ENCODE data around the gene DNAH17. TPM values are rescaled to one million over a fixed set of nuclear protein-coding genes. Genes with fewer than 3 reads are reported as not detected.

The DNAH17 gene
- polyA plus RNA-seq, 1 of the 3 experiments (the other 2 are of a cell fraction) = not detected

- peaks cover 38 to 46% of the 10 kb centered on the region in 2 experiments for H3K36me3 ChIP-seq (replicated peaks in 1 of 2; ENCODE audit: control insufficient read depth in 1 of 2, insufficient read depth in 2 of 2, low read length in 1 of 2)
- no peak overlapping the region for H3K9ac ChIP-seq
- no peak overlapping the region for H3K4me2 ChIP-seq
- no peaks in the 10 kb centered on the region for H3F3A ChIP-seq (replicated peaks; ENCODE audit: insufficient read depth)
- CTCF ChIA-PET = interaction anchor here (0.7 to 3.3 kb wide), 4 partner anchors 14 to 233 kb away, joined by 3 to 19 read pairs (median 6); no protein-coding TSS in a partner anchor
- no peaks in the 10 kb centered on the region for H3K9me3 ChIP-seq
- H3K4me3 ChIP-seq (ENCODE audit: low read depth in 2 of 2, low read length in 1 of 2) = no peak overlapping the region
- WGBS (ENCODE audit: low lambda C conversion rate) = 94% methylated on average over 7 of the region's 7 CpGs
- no peak overlapping the region for H2AFZ ChIP-seq (ENCODE audit: low read depth)
- peaks cover 63% of the 10 kb centered on the region for H4K20me1 ChIP-seq (ENCODE audit: insufficient read depth)
- no peaks in the 10 kb centered on the region for H3K9me2 ChIP-seq
- H3K27me3 ChIP-seq (ENCODE audit: insufficient read depth) = no peaks in the 10 kb centered on the region
- H3K4me1 ChIP-seq (ENCODE audit: control insufficient read depth in 1 of 2, insufficient read depth in 2 of 2, low read depth in 1 of 2, low read length in 1 of 2) = peaks cover 0 to 22% of the 10 kb centered on the region in 2 experiments; a peak in 1 of 4 replicates
- TF ChIP-seq NFIC (IDR thresholded peaks at IDR 0.05; ENCODE audit: borderline replicate concordance) (no peak), RAD21 (IDR thresholded peaks at IDR 0.05; ENCODE audit: low read length) (no peak), EP300 (IDR thresholded peaks at IDR 0.05; ENCODE audit: borderline replicate concordance in 1 of 2, low read depth in 1 of 2, low read length in 1 of 2) (no peak), CHD2 (IDR thresholded peaks at IDR 0.05; ENCODE audit: low read length, partially characterized antibody) (no peak), CTCF (IDR thresholded peaks at IDR 0.05) (no peak)
- POLR2A ChIA-PET = no interaction called here
- peaks cover 91% of the 10 kb centered on the region for H3K79me2 ChIP-seq (ENCODE audit: insufficient read depth)
- DNase-seq = no peak
- no peak overlapping the region; a peak in 1 of 4 replicates for H3K27ac ChIP-seq (ENCODE audit: low read depth in 2 of 2, low read length in 1 of 2)
Observed at GRCh38 chr17:78407387-78408000, 169.7 kb downstream of the DNAH17 start.

- POLR2A ChIA-PET = no interaction called here
- H3K27ac ChIP-seq (ENCODE audit: low read depth in 2 of 2, low read length in 1 of 2) = no peak overlapping the region
- whole genome bisulfite sequencing (ENCODE audit: low lambda C conversion rate) = 91% methylated on average over 8 of the region's 8 CpGs
Observed at GRCh38 chr17:78406920-78407319, 170.3 kb downstream of the DNAH17 start.

More at GRCh38 chr17:78406920-78407319, 170.3 kb downstream of the DNAH17 start:
- no peak for TF ChIP-seq ELF1 (IDR thresholded peaks at IDR 0.05)
- TF ChIP-seq USF1 (IDR thresholded peaks at IDR 0.05; ENCODE audit: borderline replicate concordance, low read depth) = no peak
- TF ChIP-seq CTCF (IDR thresholded peaks at IDR 0.05) = no peak
- no peak for TF ChIP-seq RCOR1 (IDR thresholded peaks at IDR 0.05; ENCODE audit: low read length)
- TF ChIP-seq PBX3 (IDR thresholded peaks at IDR 0.05) = no peak
- no peak for TF ChIP-seq NRF1 (IDR thresholded peaks at IDR 0.05; ENCODE audit: low read depth, low read length)
- no peak for TF ChIP-seq ZBTB33 (IDR thresholded peaks at IDR 0.05; ENCODE audit: borderline replicate concordance, low read depth)
- TF ChIP-seq MXI1 (IDR thresholded peaks at IDR 0.05; ENCODE audit: low read depth, low read length) = no peak
- no peak for TF ChIP-seq GABPA (IDR thresholded peaks at IDR 0.05; ENCODE audit: low read depth)
- no peak for TF ChIP-seq RFX5 (IDR thresholded peaks at IDR 0.05; ENCODE audit: low read length)
- no peak for TF ChIP-seq CHD2 (IDR thresholded peaks at IDR 0.05; ENCODE audit: low read length, partially characterized antibody)
- no peak for TF ChIP-seq IRF3 (IDR thresholded peaks at IDR 0.05; ENCODE audit: low read depth, low read length)
- no peaks in the 10 kb centered on the region for H3F3A ChIP-seq (replicated peaks; ENCODE audit: insufficient read depth)
- peaks cover 57% of the 10 kb centered on the region for H4K20me1 ChIP-seq (ENCODE audit: insufficient read depth)
- no peak overlapping the region for H3K9ac ChIP-seq
- no peaks in the 10 kb centered on the region for H3K27me3 ChIP-seq (ENCODE audit: insufficient read depth)
- peaks cover 38 to 44% of the 10 kb centered on the region in 2 experiments for H3K36me3 ChIP-seq (replicated peaks in 1 of 2; ENCODE audit: control insufficient read depth in 1 of 2, insufficient read depth in 2 of 2, low read length in 1 of 2)
- H3K4me1 ChIP-seq (ENCODE audit: control insufficient read depth in 1 of 2, insufficient read depth in 2 of 2, low read depth in 1 of 2, low read length in 1 of 2) = peaks cover 0 to 19% of the 10 kb centered on the region in 2 experiments; a peak in 1 of 4 replicates
- no peak overlapping the region for H2AFZ ChIP-seq (ENCODE audit: low read depth)
- H3K9me2 ChIP-seq = no peaks in the 10 kb centered on the region
- H3K4me3 ChIP-seq (ENCODE audit: low read depth in 2 of 2, low read length in 1 of 2) = no peak overlapping the region
- peaks cover 85% of the 10 kb centered on the region for H3K79me2 ChIP-seq (ENCODE audit: insufficient read depth)
- CTCF ChIA-PET = interaction anchor here (0.9 to 3.3 kb wide), 3 partner anchors 14 to 232 kb away, joined by 3 to 19 read pairs (median 3); no protein-coding TSS in a partner anchor
- no peaks in the 10 kb centered on the region for H3K9me3 ChIP-seq
- DNase-seq = no peak
- H3K4me2 ChIP-seq = no peak overlapping the region

All from SK-N-SH (cell line).